Measurements from ENCODE around the gene CIB4.
"Not testable (repeated sequence)": the region's sequence is repeated elsewhere in the genome, so short reads cannot be mapped to it uniquely, and the experiment has no call there.

The CIB4 gene

GRCh38 chr2:26665296-26665695 lies 24.1 kb upstream of the CIB4 start:
- not testable (repeated sequence) for DNase-seq

- DNase-seq = no peak
Measured at GRCh38 chr2:26660363-26660962, 19.3 kb upstream of the CIB4 start.

GRCh38 chr2:26658691-26659346 lies 17.7 kb upstream of the CIB4 start:
- no peak for DNase-seq

- no peak for DNase-seq
Measured at GRCh38 chr2:26657265-26657664, 16.1 kb upstream of the CIB4 start.

- DNase-seq = no peak
Measured at GRCh38 chr2:26655611-26656195, 14.5 kb upstream of the CIB4 start.

GRCh38 chr2:26655120-26655519 lies 14.0 kb upstream of the CIB4 start:
- not testable (repeated sequence) for DNase-seq

- no peak for DNase-seq
Measured at GRCh38 chr2:26654061-26654340, 12.8 kb upstream of the CIB4 start.

- no peak for DNase-seq
Measured at GRCh38 chr2:26653207-26654060, 12.3 kb upstream of the CIB4 start.

GRCh38 chr2:26652361-26653041 lies 11.3 kb upstream of the CIB4 start:
- no peak for DNase-seq

GRCh38 chr2:26651799-26652198 lies 10.6 kb upstream of the CIB4 start:
- DNase-seq = no peak

- DNase-seq = no peak
Measured at GRCh38 chr2:26651470-26651771, 10.3 kb upstream of the CIB4 start.

GRCh38 chr2:26650713-26651469 lies 9.7 kb upstream of the CIB4 start:
- DNase-seq = no peak

- no peak for DNase-seq
Measured at GRCh38 chr2:26649992-26650712, 9.0 kb upstream of the CIB4 start.

GRCh38 chr2:26649322-26649721 lies 8.2 kb upstream of the CIB4 start:
- DNase-seq = peak; percentile 64

GRCh38 chr2:26648516-26648915 lies 7.3 kb upstream of the CIB4 start:
- DNase-seq = no peak

GRCh38 chr2:26647981-26648380 lies 6.8 kb upstream of the CIB4 start:
- no peak for DNase-seq

- no peak for DNase-seq
Measured at GRCh38 chr2:26646986-26647672, 6.0 kb upstream of the CIB4 start.

- no peak for DNase-seq
Measured at GRCh38 chr2:26645762-26646161, 4.6 kb upstream of the CIB4 start.

- no peak for DNase-seq
Measured at GRCh38 chr2:26644188-26644835, 3.1 kb upstream of the CIB4 start.

GRCh38 chr2:26642429-26642828 lies 1.3 kb upstream of the CIB4 start:
- no peak for DNase-seq

- no peak for DNase-seq
Measured at GRCh38 chr2:26640331-26640745, 828 bp downstream of the CIB4 start.

Measured in NCI-H446 treated with DMSO at 0.1 percent for 48 hours (cell line).